HepG2 (cell line): ENCODE data around the gene TFDP1. TPM values are rescaled to one million over a fixed set of nuclear protein-coding genes. Genes with fewer than 3 reads are reported as not detected.

Experiments
- DPF2 ChIP-seq: sonication (generic); formaldehyde crosslinking; IDR thresholded peaks from 2 replicates; pipeline ENCODE4 v1.4.0; 2020; ENCODE audit warnings: mild to moderate bottlenecking, low read depth, missing genetic modification reagents, borderline replicate concordance
- HOXA9 ChIP-seq: sonication (generic); formaldehyde crosslinking; IDR thresholded peaks from 2 replicates; pipeline ENCODE4 v1.8.1; 2022; ENCODE audit warnings: missing genetic modification reagents, mild to moderate bottlenecking, moderate library complexity, borderline replicate concordance
- IRX3 ChIP-seq: sonication (generic); formaldehyde crosslinking; IDR thresholded peaks from 2 replicates; pipeline ENCODE4 v1.8.1; 2023; ENCODE audit warnings: mild to moderate bottlenecking, low read depth, missing genetic modification reagents, borderline replicate concordance
- JDP2 ChIP-seq: sonication (generic); formaldehyde crosslinking; IDR thresholded peaks from 2 replicates; pipeline ENCODE4 v1.8.1; 2022; ENCODE audit warnings: missing genetic modification reagents, borderline replicate concordance
- KDM2A ChIP-seq: sonication (generic); formaldehyde crosslinking; IDR thresholded peaks from 2 replicates; pipeline ENCODE4 v1.4.0; 2020; ENCODE audit warnings: low read depth, missing genetic modification reagents, borderline replicate concordance
- MEF2D ChIP-seq: sonication (generic); formaldehyde crosslinking; IDR thresholded peaks from 2 replicates; pipeline ENCODE4 v1.5.1; 2020; ENCODE audit warnings: mild to moderate bottlenecking, missing genetic modification reagents
- MEIS1 ChIP-seq: sonication (generic); formaldehyde crosslinking; IDR thresholded peaks from 2 replicates; pipeline ENCODE4 v1.9.0; 2021; ENCODE audit warnings: mild to moderate bottlenecking, missing genetic modification reagents, moderate library complexity, borderline replicate concordance
- MNT ChIP-seq: fragments of 450-650 bp; IDR thresholded peaks from 2 replicates; pipeline ENCODE4 v1.6.1; 2016
- MTF1 ChIP-seq: sonication (generic); formaldehyde crosslinking; IDR thresholded peaks from 2 replicates; pipeline ENCODE4 v1.5.0; 2020; ENCODE audit warnings: missing genetic modification reagents
- NR3C1 ChIP-seq: sonication (generic); formaldehyde crosslinking; IDR thresholded peaks from 2 replicates; pipeline ENCODE4 v1.4.0; 2020; ENCODE audit warnings: missing genetic modification reagents
- PPARG ChIP-seq: conservative IDR thresholded peaks from 2 replicates; pipeline ENCODE4 v1.6.1; 2016; ENCODE audit warnings: missing biosample characterization, missing genetic modification reagents
- RBM39 ChIP-seq: fragments of 200-400 bp; formaldehyde crosslinking; IDR thresholded peaks from one replicate; pipeline ENCODE4 v1.6.1; 2018; ENCODE audit warnings: antibody characterized with exemption, mild to moderate bottlenecking, low read depth, low read length; ENCODE audit not compliant: poor library complexity, severe bottlenecking
- RFX5 ChIP-seq: IDR thresholded peaks from 2 replicates; pipeline ENCODE4 v1.6.1; 2011; ENCODE audit warnings: low read depth, low read length, improper control_type of control experiment
- SCMH1 ChIP-seq: sonication (generic); formaldehyde crosslinking; IDR thresholded peaks from 2 replicates; pipeline ENCODE4 v1.9.0; 2021; ENCODE audit warnings: missing genetic modification reagents, mild to moderate bottlenecking, borderline replicate concordance
- TFDP2 ChIP-seq: sonication (generic); formaldehyde crosslinking; IDR thresholded peaks from 2 replicates; pipeline ENCODE4 v1.4.0; 2020; ENCODE audit warnings: missing genetic modification reagents
- ZBTB7A ChIP-seq: sonication (generic); formaldehyde crosslinking; IDR thresholded peaks from 2 replicates; pipeline ENCODE4 v1.8.0; 2022; ENCODE audit warnings: mild to moderate bottlenecking, missing genetic modification reagents
- ZNF18 ChIP-seq: sonication (generic); formaldehyde crosslinking; IDR thresholded peaks from 2 replicates; pipeline ENCODE4 v1.8.0; 2022; ENCODE audit warnings: mild to moderate bottlenecking, missing genetic modification reagents; ENCODE audit not compliant: insufficient replicate concordance
- ZNF207 ChIP-seq: fragments of 450-650 bp; IDR thresholded peaks from 2 replicates; pipeline ENCODE4 v1.6.1; 2016; ENCODE audit warnings: antibody characterized with exemption, borderline replicate concordance
- ZNF3 ChIP-seq: IDR thresholded peaks from 2 replicates; pipeline ENCODE4 v1.7.0; 2017; ENCODE audit warnings: inconsistent platforms
- ZNF562 ChIP-seq: sonication (generic); formaldehyde crosslinking; IDR thresholded peaks from 2 replicates; pipeline ENCODE4 v1.8.0; 2022; ENCODE audit warnings: missing genetic modification reagents, borderline replicate concordance
- ZNF569 ChIP-seq: sonication (generic); formaldehyde crosslinking; IDR thresholded peaks from 2 replicates; pipeline ENCODE4 v1.5.0; 2020; ENCODE audit warnings: mild to moderate bottlenecking, missing genetic modification reagents, moderate library complexity, borderline replicate concordance
- ZNF598 ChIP-seq: sonication (generic); formaldehyde crosslinking; IDR thresholded peaks from 2 replicates; pipeline ENCODE4 v1.5.1; 2020; ENCODE audit warnings: mild to moderate bottlenecking, missing genetic modification reagents, borderline replicate concordance
- ZSCAN25 ChIP-seq: sonication (generic); formaldehyde crosslinking; IDR thresholded peaks from 2 replicates; pipeline ENCODE4 v1.8.0; 2022; ENCODE audit warnings: mild to moderate bottlenecking, missing genetic modification reagents
- polyA plus RNA-seq, 8 experiments: library from polyadenylated mRNA; depleted of rRNA in 3 of 8; stranded (reverse) in 7 of 8; unstranded in 1 of 8; fragments of >200 nt; fragmentation: Illumina TruSeq in 4 of 8; extraction: Trizol in 4 of 8; gene quantifications; 2 replicates each; pipeline versions ENCODE4 v1.2.1 to v1.2.3, GENCODE V29; 2011 to 2016; ENCODE audit warnings: low read depth in 4 of 8, missing spikeins in 1 of 8, mixed read lengths in 1 of 8; ENCODE audit not compliant: insufficient read depth in 1 of 8
- total RNA-seq, 5 experiments: library from RNA; depleted of rRNA; stranded (reverse); fragments of >200 nt; fragmentation: Illumina TruSeq; extraction: Trizol; gene quantifications; 2 replicates each; pipeline ENCODE4 v1.2.3, GENCODE V29; 2016; ENCODE audit warnings: low read depth in 1 of 5
- TF ChIP-seq, protein P1 (sequence below): sonication (generic); formaldehyde crosslinking; IDR thresholded peaks from 2 replicates; pipeline ENCODE4 v1.4.0; 2020; ENCODE audit warnings: missing genetic modification reagents

TFDP1 gene
- total and polyA plus RNA-seq, 2 of the 13 experiments (the other 11 are each of a cell fraction or from before 2014, with no cell fraction given): 38.0 to 84.2 TPM

- TF ChIP-seq RBM39 (no peak), HOXA9 (CRISPR knock-in tag) (no peak), ZNF562 (CRISPR knock-in tag) (no peak), MEIS1 (CRISPR knock-in tag) (no peak), DPF2 (CRISPR knock-in tag) (no peak), JDP2 (CRISPR knock-in tag) (no peak), TFDP2 (CRISPR knock-in tag) (peak; percentile 64; the same call in 1 of the 2 replicates), ZNF569 (CRISPR knock-in tag) (no peak), KDM2A (CRISPR knock-in tag) (peak; percentile 52; the same call in 1 of the 2 replicates), PPARG (CRISPR knock-in tag) (no peak), RFX5 (no peak), ZBTB7A (CRISPR knock-in tag) (peak; percentile 60; the same call in 1 of the 2 replicates), IRX3 (CRISPR knock-in tag) (no peak), ZNF207 (no peak), MNT (no peak), NR3C1 (CRISPR knock-in tag) (no peak), ZNF3 (CRISPR knock-in tag) (no peak), MEF2D (CRISPR knock-in tag) (no peak), SCMH1 (no peak), ZNF598 (CRISPR knock-in tag) (0 out of 2 replicates have a peak, but pooled peaks have one; percentile 49), MTF1 (CRISPR knock-in tag) (no peak), ZSCAN25 (CRISPR knock-in tag) (no peak), ZNF18 (CRISPR knock-in tag) (no peak)
- TF ChIP-seq, protein P1, sequence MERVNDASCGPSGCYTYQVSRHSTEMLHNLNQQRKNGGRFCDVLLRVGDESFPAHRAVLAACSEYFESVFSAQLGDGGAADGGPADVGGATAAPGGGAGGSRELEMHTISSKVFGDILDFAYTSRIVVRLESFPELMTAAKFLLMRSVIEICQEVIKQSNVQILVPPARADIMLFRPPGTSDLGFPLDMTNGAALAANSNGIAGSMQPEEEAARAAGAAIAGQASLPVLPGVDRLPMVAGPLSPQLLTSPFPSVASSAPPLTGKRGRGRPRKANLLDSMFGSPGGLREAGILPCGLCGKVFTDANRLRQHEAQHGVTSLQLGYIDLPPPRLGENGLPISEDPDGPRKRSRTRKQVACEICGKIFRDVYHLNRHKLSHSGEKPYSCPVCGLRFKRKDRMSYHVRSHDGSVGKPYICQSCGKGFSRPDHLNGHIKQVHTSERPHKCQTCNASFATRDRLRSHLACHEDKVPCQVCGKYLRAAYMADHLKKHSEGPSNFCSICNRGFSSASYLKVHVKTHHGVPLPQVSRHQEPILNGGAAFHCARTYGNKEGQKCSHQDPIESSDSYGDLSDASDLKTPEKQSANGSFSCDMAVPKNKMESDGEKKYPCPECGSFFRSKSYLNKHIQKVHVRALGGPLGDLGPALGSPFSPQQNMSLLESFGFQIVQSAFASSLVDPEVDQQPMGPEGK (CRISPR knock-in tag): peak; percentile 23; the same call in 1 of the 2 replicates
Measured at GRCh38 chr13:113582841-113583631, 1.5 kb upstream of the TFDP1 start (continued).
